Activated T-cell treated with anti-CD3 and anti-CD28 coated beads, Interleukin-2, amount 50 U/mL, for 4 hours (primary cell): ENCODE data around the gene PUM2. TPM values are rescaled to one million over a fixed set of nuclear protein-coding genes. Genes with fewer than 3 reads are reported as not detected.
"Not testable (repeated sequence)": the region's sequence is repeated elsewhere in the genome, so short reads cannot be mapped to it uniquely, and the experiment has no call there.

Experiments
- ATAC-seq, 2 donors: fragments of 200-7000 bp; cut with Tn5 transposase; one replicate each; pipeline ENCODE4 v1.10.0; 2021
- DNase-seq: peaks from one replicate; pipeline ENCODE4 v3.0.0-alpha.2; 2020
- H3K27me3 Mint-ChIP-seq: one replicate; pipeline ENCODE4 v1.8.0; 2021; ENCODE audit warnings: low read depth, mixed read lengths
- H3K36me3 Mint-ChIP-seq: one replicate; pipeline ENCODE4 v1.8.0; 2022; ENCODE audit warnings: mixed read lengths; ENCODE audit not compliant: insufficient read depth
- H3K4me1 Mint-ChIP-seq: one replicate; pipeline ENCODE4 v1.8.0; 2021; ENCODE audit warnings: low read depth, mixed read lengths
- H3K4me3 Mint-ChIP-seq: one replicate; pipeline ENCODE4 v1.8.0; 2021; ENCODE audit warnings: mild to moderate bottlenecking, moderate library complexity, mixed read lengths
- H3K9me3 Mint-ChIP-seq: one replicate; pipeline ENCODE4 v1.8.0; 2021; ENCODE audit warnings: mixed read lengths
- total RNA-seq, 3 donors: library from RNA; stranded (reverse); gene quantifications; one replicate each; pipeline ENCODE4 v1.2.1, GENCODE V29; 2021

PUM2 gene
- total RNA-seq, 3 donors from 2014 or later: 88.1 to 92.6 (median 91.3) TPM

DNA sequence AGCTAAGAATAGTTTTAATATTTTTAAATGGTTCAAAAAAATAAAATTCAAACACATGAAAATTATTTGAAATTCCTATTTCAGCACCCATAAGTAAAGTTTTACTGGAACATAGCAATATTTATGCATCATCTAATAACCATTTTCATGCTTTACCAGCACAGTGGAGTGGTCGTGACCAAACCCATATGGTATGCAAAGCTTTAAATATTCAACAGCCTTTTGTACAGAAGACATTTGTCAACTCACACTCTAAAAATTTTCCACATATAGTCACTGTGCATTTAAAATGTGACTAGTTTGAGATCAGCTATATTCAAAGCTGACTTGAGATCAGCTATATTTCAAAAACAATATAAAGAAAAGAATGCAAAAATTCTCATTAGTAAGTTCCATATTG lies 46.2 kb downstream of the PUM2 start:
- peaks cover 23% of the 10 kb centered on the region for H3K36me3 Mint-ChIP-seq
- no peaks in the 10 kb centered on the region for H3K9me3 Mint-ChIP-seq
- H3K4me1 Mint-ChIP-seq: peaks cover 10% of the 10 kb centered on the region
- no peak for DNase-seq
- ATAC-seq: no peak
- H3K4me3 Mint-ChIP-seq: no peak overlapping the region
- H3K27me3 Mint-ChIP-seq: no peaks in the 10 kb centered on the region

DNA sequence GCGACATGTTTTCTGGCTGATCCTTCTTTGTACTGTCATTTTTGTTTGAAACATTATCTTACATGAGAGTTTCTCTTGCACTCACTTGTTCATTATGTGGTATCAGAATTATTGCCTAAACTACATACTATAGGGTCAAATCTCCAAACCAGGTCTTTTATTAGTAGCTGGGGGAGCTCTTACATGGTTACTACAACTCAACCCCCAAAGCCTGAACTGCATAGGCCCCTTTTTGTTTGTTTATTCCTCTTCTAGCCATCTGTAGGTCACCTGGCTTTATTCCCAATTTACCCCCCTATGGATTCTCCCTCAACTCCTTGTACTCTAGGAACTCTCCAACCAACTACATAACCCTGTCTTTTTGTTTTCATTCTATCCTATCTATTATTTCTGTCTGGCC lies 46.7 kb downstream of the PUM2 start:
- Mint-ChIP-seq H3K4me3 (no peak overlapping the region), H3K36me3 (peaks cover 22% of the 10 kb centered on the region), H3K27me3 (no peaks in the 10 kb centered on the region)

DNA sequence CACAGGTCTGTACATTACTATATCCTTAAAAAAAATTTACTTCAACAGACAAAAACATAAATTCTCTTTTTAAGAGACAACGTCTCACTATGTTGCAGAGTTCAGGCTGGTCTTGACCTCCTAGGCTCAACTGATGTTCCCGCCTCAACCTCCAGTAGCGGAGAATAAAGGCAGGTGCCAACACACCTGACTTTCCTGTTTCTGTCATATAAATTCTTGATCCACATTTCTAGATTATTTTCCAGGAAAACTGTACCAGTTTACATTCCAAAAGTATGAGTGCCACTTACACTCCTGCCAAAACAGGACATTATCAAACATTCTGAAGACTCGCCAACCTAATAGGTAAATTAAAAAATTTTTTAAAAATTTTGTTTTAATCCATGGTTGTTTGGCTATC lies 48.6 kb downstream of the PUM2 start:
- no peaks in the 10 kb centered on the region for H3K9me3 Mint-ChIP-seq
- no peaks in the 10 kb centered on the region for H3K27me3 Mint-ChIP-seq
- H3K4me3 Mint-ChIP-seq: no peak overlapping the region
- peaks cover 26% of the 10 kb centered on the region for H3K36me3 Mint-ChIP-seq
- peaks cover 6% of the 10 kb centered on the region for H3K4me1 Mint-ChIP-seq
- ATAC-seq: no peak
- no peak for DNase-seq

More for the DNA sequence above, 46.7 kb downstream of the PUM2 start:
- Mint-ChIP-seq H3K9me3 (no peaks in the 10 kb centered on the region), H3K4me1 (peaks cover 8% of the 10 kb centered on the region)
- DNase-seq (no peak), ATAC-seq (no peak)

DNA sequence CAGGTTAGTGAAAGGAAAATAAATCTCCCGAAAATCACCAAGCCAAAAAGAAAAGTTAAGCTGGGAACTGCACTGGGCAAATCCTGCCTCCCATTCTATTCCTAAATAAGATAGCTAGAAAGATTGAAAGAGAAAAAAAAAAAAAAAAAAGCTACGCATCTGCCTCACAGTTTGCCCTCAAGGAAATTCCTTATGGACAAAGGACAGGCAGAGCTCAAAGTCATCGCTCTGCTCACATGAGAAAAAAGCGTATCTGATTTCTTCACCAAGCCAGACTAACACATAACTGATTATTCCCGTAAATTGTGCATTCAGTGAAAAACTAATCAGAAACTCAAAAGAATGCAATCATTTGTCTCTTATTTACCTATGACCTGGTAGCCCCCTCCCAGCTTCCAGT lies 50.0 kb downstream of the PUM2 start:
- Mint-ChIP-seq H3K9me3 (no peaks in the 10 kb centered on the region), H3K27me3 (no peaks in the 10 kb centered on the region), H3K36me3 (peaks cover 28% of the 10 kb centered on the region)

DNA sequence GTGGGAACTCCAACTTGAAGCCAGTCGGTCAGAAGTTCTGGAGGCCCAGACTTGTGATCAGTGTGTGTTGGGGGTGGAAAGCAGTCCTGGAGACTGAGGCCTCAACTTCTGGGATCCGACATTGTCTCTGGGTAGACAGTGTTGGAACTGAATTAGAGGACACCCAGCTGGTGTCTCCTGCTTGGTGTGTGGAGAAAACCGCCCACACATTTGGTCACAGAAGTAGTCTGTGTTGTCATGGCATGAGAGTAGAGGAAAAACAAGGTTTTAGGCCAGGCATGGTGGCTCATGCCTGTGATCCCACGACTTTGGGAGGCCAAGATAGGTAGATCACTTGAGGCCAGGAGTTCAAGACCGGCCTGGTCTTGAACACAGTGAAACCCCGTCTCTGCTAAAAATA lies 51.5 kb downstream of the PUM2 start:
- no peak for ATAC-seq
- DNase-seq: no peak
- peaks cover 5% of the 10 kb centered on the region for H3K4me1 Mint-ChIP-seq
- no peaks in the 10 kb centered on the region for H3K27me3 Mint-ChIP-seq
- no peaks in the 10 kb centered on the region for H3K9me3 Mint-ChIP-seq
- peaks cover 30% of the 10 kb centered on the region for H3K36me3 Mint-ChIP-seq
- no peak overlapping the region for H3K4me3 Mint-ChIP-seq

More for the DNA sequence above, 50.0 kb downstream of the PUM2 start:
- Mint-ChIP-seq H3K4me3 (no peak overlapping the region), H3K4me1 (peaks cover 5% of the 10 kb centered on the region)
- DNase-seq: no peak
- ATAC-seq: no peak

DNA sequence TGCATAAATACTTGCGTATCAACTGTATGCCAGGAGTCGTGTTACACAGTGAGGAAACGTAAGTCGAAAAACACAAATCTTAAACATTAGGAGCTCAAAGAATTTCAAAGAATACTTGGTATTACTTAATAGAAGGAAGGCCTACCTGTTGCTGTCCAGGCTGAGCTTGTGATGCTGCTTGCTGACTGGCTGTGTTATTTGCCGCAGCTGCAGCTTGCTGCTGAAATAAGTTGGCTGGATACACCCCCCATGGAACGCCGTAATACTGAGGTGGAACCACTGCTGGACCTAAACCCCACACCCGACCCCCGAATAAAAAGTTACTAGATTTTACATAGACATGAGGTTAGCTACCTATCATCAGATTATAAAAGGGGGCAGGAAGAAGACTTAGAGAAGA lies 56.4 kb downstream of the PUM2 start:
- Mint-ChIP-seq H3K4me3 (no peak overlapping the region), H3K27me3 (no peaks in the 10 kb centered on the region), H3K4me1 (peaks cover 3% of the 10 kb centered on the region), H3K36me3 (peaks cover 28% of the 10 kb centered on the region), H3K9me3 (no peaks in the 10 kb centered on the region)
- no peak for DNase-seq
- ATAC-seq: no peak

DNA sequence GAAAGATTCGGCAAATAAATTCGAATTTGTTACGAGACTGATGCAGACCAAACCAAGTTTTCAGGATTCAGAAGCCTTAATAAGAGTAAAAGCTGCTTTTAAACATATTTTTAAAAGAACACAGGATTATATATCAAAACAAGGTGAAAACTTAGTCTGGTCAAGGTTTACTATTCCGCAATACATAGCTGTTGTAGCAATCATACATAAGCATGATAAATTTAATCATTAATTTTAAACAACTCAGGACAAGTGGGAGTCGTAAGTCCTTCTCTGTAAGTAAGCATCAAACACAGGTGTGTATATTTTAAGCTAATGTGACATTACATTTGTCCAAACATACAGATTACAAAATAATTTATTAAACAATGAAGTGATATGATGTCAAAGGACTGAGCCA lies 57.7 kb downstream of the PUM2 start:
- no peak overlapping the region for H3K4me3 Mint-ChIP-seq
- peaks cover 27% of the 10 kb centered on the region for H3K36me3 Mint-ChIP-seq
- no peaks in the 10 kb centered on the region for H3K27me3 Mint-ChIP-seq
- peaks cover 5% of the 10 kb centered on the region for H3K4me1 Mint-ChIP-seq
- no peak for DNase-seq
- no peaks in the 10 kb centered on the region for H3K9me3 Mint-ChIP-seq
- no peak for ATAC-seq

DNA sequence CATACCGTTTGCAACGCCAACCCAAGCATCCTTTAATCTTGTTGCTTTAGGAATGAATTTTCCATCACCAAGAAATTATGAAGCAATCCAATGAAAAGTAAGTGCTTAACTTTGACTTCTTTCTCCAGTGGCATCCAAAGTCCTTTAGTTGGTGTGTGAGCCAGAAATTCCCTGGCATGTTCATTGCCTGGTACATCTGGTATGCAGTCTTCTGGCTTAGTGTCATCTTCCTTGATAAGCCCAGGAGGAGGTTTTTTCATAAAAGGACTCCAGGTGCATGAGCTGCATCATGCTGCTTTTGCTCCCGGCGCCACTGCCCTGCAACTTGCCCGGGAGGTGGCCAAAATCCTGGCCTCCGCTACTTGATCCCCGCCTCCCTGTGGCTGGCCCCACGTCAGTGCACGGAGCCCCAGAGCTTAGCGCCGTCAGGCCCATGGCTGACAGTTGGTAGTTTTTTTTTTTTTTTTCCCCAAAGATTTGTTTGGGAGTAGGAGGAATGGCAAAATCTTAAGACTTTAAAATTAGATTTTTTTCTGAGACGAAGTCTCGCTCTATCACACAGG lies 58.7 kb downstream of the PUM2 start:
- DNase-seq (no peak), ATAC-seq (no peak)
- Mint-ChIP-seq H3K36me3 (peaks cover 21% of the 10 kb centered on the region), H3K4me1 (peaks cover 4% of the 10 kb centered on the region), H3K4me3 (no peak overlapping the region), H3K27me3 (no peaks in the 10 kb centered on the region), H3K9me3 (no peaks in the 10 kb centered on the region)

DNA sequence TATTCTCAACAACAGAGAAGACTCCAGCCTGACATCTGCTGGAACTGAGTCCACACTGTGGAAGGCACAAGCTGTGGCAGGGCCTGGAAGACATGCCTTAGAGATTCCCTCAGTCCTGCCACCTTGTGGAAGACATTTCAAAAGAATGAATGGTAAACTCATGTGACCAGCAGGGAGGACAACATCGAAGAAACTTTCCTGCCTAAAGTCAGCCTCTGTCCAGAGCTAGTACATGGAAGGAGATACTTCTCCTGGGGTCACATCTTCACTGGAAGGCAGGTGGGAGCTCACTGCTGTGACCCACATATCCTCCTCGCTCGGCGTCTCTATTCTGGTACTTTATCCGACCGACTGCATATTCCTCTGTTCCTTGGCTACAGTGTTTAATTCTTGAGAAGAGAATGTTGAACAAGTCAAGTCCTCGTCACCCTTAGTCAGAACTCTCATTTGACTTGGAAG lies 59.5 kb downstream of the PUM2 start:
- Mint-ChIP-seq H3K27me3 (no peaks in the 10 kb centered on the region), H3K36me3 (peaks cover 17% of the 10 kb centered on the region), H3K9me3 (no peaks in the 10 kb centered on the region), H3K4me1 (peaks cover 2% of the 10 kb centered on the region), H3K4me3 (no peak overlapping the region)
- ATAC-seq (peak; percentile 67 to 73), DNase-seq (no peak)

DNA sequence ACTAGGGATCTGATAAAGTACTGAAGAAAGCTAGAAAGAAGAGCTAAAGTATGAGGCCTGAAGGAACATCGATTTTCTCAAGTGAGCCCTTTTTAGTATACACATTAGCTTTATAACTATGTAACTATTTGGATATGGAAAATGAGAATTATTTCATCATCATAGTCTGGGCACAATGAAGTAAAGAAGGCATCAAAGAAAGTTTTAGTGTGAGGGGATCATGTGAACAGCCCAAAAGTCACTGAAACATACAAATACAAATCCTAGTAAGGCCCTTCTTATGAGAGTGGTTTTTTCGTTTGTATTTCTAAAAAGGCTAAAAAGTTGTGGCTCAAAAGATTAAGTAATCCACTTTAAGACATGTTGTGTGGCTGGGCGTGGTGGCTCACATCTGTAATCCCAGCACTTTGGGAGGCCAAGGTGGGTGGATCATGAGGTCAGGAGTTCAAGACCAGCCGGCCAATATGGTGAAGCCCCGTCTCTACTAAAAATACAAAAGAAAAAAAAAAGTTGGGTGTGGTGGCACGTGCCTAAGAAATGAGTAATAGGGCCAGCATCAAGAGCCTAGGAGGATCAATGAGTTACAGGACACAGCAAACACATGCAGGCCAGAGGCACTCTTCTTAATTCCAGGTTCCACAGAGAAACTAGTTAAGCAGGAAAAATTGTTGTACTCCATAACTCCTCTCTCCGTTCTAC lies 61.9 kb downstream of the PUM2 start:
- H3K4me1 Mint-ChIP-seq: peaks cover 2% of the 10 kb centered on the region
- no peaks in the 10 kb centered on the region for H3K27me3 Mint-ChIP-seq
- no peak overlapping the region for H3K4me3 Mint-ChIP-seq
- H3K9me3 Mint-ChIP-seq: no peaks in the 10 kb centered on the region
- H3K36me3 Mint-ChIP-seq: peaks cover 19% of the 10 kb centered on the region
- DNase-seq (no peak), ATAC-seq (no peak)

DNA sequence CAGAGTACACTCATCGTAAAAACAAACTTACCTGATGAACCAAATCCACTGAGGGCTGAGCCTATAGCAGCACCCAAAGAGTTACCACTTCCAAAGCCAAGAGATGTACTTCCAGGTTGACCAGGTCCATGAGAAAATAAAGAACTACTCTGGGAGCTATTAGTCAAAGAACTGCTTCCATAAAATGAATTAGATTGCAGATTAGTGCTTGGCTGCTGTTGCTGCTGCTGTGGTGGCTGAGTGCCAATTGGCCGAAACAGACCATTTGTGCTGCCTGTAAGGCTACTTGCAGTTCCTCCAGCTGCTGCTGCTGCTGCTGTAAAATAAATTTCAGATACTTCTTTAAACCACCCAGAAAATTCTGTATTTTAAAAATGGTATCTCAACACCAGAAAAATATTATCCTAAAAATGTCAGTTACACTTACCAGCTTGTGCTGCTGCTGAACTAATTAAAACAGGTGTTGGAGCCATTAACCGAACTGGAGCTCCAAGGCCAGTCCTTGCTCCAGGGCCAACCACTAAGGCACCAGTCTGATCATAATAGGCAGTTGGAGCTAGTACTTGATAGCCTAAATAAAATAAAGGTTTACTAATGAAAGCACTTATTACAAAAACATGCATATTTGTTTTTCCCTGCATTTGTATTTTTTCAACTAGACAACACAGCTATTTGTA lies 67.6 kb downstream of the PUM2 start:
- no peaks in the 10 kb centered on the region for H3K9me3 Mint-ChIP-seq
- peaks cover 20% of the 10 kb centered on the region for H3K36me3 Mint-ChIP-seq
- H3K4me1 Mint-ChIP-seq: peaks cover 5% of the 10 kb centered on the region
- no peaks in the 10 kb centered on the region for H3K27me3 Mint-ChIP-seq
- DNase-seq (no peak), ATAC-seq (no peak)
- no peak overlapping the region for H3K4me3 Mint-ChIP-seq

DNA sequence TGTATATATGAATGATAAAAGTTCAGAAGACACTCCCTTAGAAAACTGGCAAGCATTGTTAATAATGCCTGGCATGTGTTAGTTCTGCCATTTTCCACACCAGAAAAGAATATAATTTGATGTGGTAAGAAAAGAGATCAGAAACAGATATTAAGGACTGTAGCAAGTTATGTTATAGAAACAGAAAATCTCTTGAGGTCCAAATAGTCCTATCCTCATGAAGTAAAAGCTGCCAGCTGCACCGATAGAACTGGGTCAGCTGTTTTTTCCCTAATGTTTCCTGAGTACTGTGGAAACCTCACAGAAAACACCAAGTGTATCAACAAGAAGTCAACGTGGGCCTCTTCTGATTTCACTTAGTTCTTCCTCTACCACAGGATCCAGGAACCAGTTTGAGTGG lies 68.8 kb downstream of the PUM2 start:
- Mint-ChIP-seq H3K27me3 (no peaks in the 10 kb centered on the region), H3K9me3 (no peaks in the 10 kb centered on the region), H3K4me3 (no peak overlapping the region), H3K4me1 (peaks cover 10% of the 10 kb centered on the region), H3K36me3 (peaks cover 25% of the 10 kb centered on the region)
- ATAC-seq (no peak), DNase-seq (no peak)

DNA sequence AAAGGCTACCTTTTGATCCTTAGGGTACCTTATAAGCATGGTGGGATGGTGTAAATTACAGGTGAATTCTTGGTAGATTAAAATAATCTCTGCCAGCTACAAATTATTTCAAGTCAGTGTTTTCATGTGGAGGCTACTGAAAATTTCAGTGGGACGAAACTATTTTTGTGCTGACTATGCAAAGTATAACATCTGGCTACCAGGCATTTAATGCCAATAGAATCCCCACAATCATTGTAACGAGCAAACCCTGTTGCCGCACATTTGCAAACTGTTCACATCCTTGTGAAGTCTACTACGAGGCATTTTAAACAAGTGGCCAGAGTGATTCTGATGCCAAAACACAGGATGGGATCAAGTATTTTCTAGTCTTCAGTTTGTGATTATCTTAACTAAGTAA lies 77.6 kb downstream of the PUM2 start:
- H3K4me1 Mint-ChIP-seq: peaks cover 8% of the 10 kb centered on the region
- peaks cover 15% of the 10 kb centered on the region for H3K36me3 Mint-ChIP-seq
- DNase-seq (no peak), ATAC-seq (no peak)
- H3K9me3 Mint-ChIP-seq: no peaks in the 10 kb centered on the region
- H3K27me3 Mint-ChIP-seq: no peaks in the 10 kb centered on the region
- H3K4me3 Mint-ChIP-seq: no peak overlapping the region

DNA sequence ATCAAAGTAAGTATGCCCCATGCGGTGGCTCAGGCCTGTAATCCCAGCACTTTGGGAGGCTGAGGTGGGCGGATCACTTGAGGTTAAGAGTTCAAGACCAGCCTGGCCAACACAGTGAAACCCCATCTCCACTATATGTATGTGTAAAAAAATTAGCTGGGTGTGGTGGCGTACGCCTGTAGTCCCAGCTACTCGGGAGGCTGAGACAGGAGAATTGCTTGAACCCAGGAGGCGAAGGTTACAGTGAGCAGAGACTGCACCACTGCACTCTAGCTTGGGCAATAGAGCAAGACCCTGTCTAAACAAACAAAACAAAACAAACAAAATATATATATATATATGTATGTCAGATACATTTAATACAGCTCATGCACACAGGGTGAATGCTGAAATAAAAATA lies 82.3 kb downstream of the PUM2 start:
- not testable (repeated sequence) for H3K9me3 Mint-ChIP-seq, ATAC-seq, H3K36me3 Mint-ChIP-seq, H3K4me1 Mint-ChIP-seq, DNase-seq, H3K4me3 Mint-ChIP-seq, H3K27me3 Mint-ChIP-seq

DNA sequence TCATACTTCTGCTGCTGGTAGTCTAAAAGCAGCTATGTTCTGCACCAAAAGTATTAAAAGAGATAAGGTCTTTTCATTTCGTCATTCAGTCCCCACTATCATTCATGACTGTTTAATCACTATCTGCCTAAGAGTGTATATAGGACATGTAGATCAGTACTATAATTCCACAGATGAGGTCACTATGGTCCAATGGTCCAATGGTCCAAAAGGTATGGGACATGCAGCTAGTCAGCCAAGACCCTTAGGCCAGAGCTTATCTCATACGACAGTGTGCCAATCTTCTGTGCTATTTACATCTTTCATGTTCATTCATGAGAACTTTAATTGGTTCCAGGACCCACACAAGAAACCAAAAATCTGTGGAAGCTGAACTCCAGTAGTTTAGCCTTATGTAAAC lies 83.1 kb downstream of the PUM2 start:
- no peaks in the 10 kb centered on the region for H3K27me3 Mint-ChIP-seq

More for the DNA sequence above, 83.1 kb downstream of the PUM2 start:
- DNase-seq (no peak), ATAC-seq (no peak)
- Mint-ChIP-seq H3K36me3 (peaks cover 12% of the 10 kb centered on the region), H3K4me1 (peaks cover 5% of the 10 kb centered on the region), H3K9me3 (no peaks in the 10 kb centered on the region), H3K4me3 (no peak overlapping the region)
